Heart right ventricle (tissue), 16 donors: Measurements from ENCODE around the gene FAM149A. TPM values are rescaled to one million over a fixed set of nuclear protein-coding genes. Genes with fewer than 3 reads are reported as not detected.
A peak's percentile ranks its signal among the peaks of the same experiment; 100 is the strongest.

ENCODE experiments used
- ATAC-seq, 8 donors: fragments of 200-7000 bp; cut with Tn5 transposase; one replicate each; pipeline ENCODE4 v1.9.1; 2020; ENCODE audit warnings: mild to moderate bottlenecking in 8 of 8, moderate library complexity in 8 of 8, moderate number of reproducible peaks in 1 of 8
- DNase-seq, 2 donors: peaks; one replicate each; pipeline ENCODE4 v3.0.0-alpha.2; 2020
- H3K27ac ChIP-seq, 10 donors: fragments of 200-600 bp; sonication (generic) in 2 of 10; one replicate each; pipeline versions ENCODE4 v1.5.0 to v1.8.0; 2020 to 2022; ENCODE audit warnings: mild to moderate bottlenecking in 3 of 10
- H3K27me3 ChIP-seq, 7 donors: fragments of 200-600 bp; one replicate each; pipeline ENCODE4 v1.8.0; 2021 to 2022; ENCODE audit warnings: mild to moderate bottlenecking in 2 of 7
- H3K36me3 ChIP-seq, 9 donors: fragments of 200-600 bp; sonication (generic) in 1 of 9; one replicate each; pipeline versions ENCODE4 v1.5.0 to v1.8.0; 2020 to 2022; ENCODE audit warnings: mild to moderate bottlenecking in 2 of 9
- H3K4me1 ChIP-seq, 9 donors: fragments of 200-600 bp; sonication (generic) in 1 of 9; one replicate each; pipeline versions ENCODE4 v1.5.0 to v1.8.0; 2020 to 2022; ENCODE audit warnings: mild to moderate bottlenecking in 4 of 9
- H3K4me3 ChIP-seq, 10 donors: fragments of 200-600 bp; sonication (generic) in 2 of 10; one replicate each; pipeline versions ENCODE4 v1.5.0 to v1.8.0; 2020 to 2022; ENCODE audit warnings: mild to moderate bottlenecking in 7 of 10, moderate library complexity in 2 of 10
- H3K9me3 ChIP-seq, 11 donors: fragments of 200-600 bp in 10 of 11; sonication (generic) in 2 of 11; one replicate each; pipeline versions ENCODE4 v1.5.0 to v1.8.0; 2013 to 2022; ENCODE audit warnings: mild to moderate bottlenecking in 2 of 11, control low read depth in 1 of 11, moderate library complexity in 1 of 11
- CTCF ChIP-seq, 9 donors: fragments of 200-600 bp; sonication (generic) in 2 of 9; IDR thresholded peaks; one replicate each; pipeline versions ENCODE4 v1.5.0 to v1.8.0; 2021 to 2022; ENCODE audit warnings: antibody characterized with exemption in 9 of 9, mild to moderate bottlenecking in 5 of 9, moderate library complexity in 1 of 9
- WGBS, 2 donors: extraction: QIAGEN DNeasy Blood & Tissue Kit; methylation state at CpG; one replicate each; pipeline ENCODE4 v1.1.7; 2013; ENCODE audit warnings: inconsistent platforms in 1 of 2; 5-methylcytosine and 5-hydroxymethylcytosine counted together
- intact Hi-C, 10 donors: fragments of 100-400 bp; cut with DNase I; formaldehyde crosslinking; loops; one replicate each; pipeline versions ENCODE4 v1.11.1 to v1.14.2; 2022
- polyA plus RNA-seq, 2 donors: library from polyadenylated mRNA; stranded (reverse); fragments of 200-250 nt; gene quantifications; one replicate each; pipeline ENCODE4 v1.2.3, GENCODE V29; 2013
- total RNA-seq, 10 donors: library from RNA; stranded (reverse); fragmentation: NEBNext Ultra II Directional in 3 of 10; extraction: Animal tissue kit (Norgen Biotek cat#: 25700) in 3 of 10; gene quantifications; one replicate each; pipeline versions ENCODE4 v1.2.1 to v1.2.4, GENCODE V29; 2021 to 2023
- donor health status: Arrhythmogenic right ventricular cardiomyopathy.
- donor health status: ischemic (EF 13 %, LVEDD 7.1; RV severe dilation, severe dysfunction).
- donor health status: healthy with polysubstance abuse.
- donor health status: DM: no; HTN: yes; CAD: no.
- donor health status: DM: no; HTN: no; CAD: no.
- donor health status: ischemic (EF 25% LVEDD 6.9; RV normal size, moderate dysfunction).
- donor health status: ischemic (EF 25% LVEDD 5.7; RV mildly dilated, moderate dysfunction).
- donor health status: healthy.
- donor health status: DM: yes; HTN: yes; CAD: no.
- donor health status: Ischemic cardiomyopathy.
- donor health status: ischemic (EF 35%, LVEDD 5.7; RV mildly dilated, moderate dysfunction).
- donor health status: nonischemic (EF 11% LVEDD 7.7; RV severe dilation, severe dysfunction).
- donor health status: DM: yes; HTN: yes; CAD: no.
- donor health status: PGD.
- donor health status: ischemic (EF 29% LVEDD 5.4; RV normal size, mild dysfunction).
- donor health status: nonischemic (EF 23%, LVEDD 6.1; RV moderate dilation, normal function).

FAM149A gene
- total and polyA plus RNA-seq, 12 donors: 1.2 to 13.7 (median 9.8) TPM

DNA sequence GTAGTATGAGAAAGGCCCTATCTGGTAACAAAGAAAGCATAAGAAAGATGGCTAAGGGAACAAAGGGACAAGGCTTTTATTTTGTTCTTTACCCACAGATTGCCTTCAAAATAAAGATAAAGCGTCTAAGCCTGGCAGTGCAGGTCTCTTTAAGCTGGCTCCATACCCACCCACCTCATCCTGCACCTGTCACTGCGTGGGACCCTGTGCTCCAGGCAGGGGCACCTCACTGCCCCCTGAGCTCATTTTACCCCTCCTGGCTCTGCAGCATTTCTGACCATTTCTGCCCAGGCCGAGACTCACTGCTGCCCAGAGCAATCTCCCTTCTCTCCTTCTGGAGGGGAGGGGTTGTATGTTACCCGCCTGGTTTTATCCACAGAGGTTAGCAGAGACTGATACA, 85.2 kb downstream of the FAM149A start:
- Histone ChIP-seq H3K27ac (peak overlapping the region in 8 of 10 donors; percentile 95 to 99 (median 98)), H3K4me3 (peak overlapping the region in 4 of 10 donors; percentile 9 to 96 (median 90)), H3K27me3 (no peaks in the 10 kb centered on the region), H3K4me1 (peaks cover 6 to 45% (median 36%) of the 10 kb centered on the region in 9 donors), H3K36me3 (peaks cover 0 to 5% (median 0%) of the 10 kb centered on the region in 9 donors), H3K9me3 (no peaks in the 10 kb centered on the region)
- WGBS, 2 donors: 57 to 62% methylated on average over 4 of the region's 4 CpGs
- intact Hi-C loops: loop anchor here in 4 of 10 donors (5.0 to 10.0 kb wide), 4 partner anchors 42 to 125 kb away; partner anchors contain the start of gene TLR3 (in 3 of the 4)
- DNase-seq (no peak), ATAC-seq (no peak)
- no peak for TF ChIP-seq CTCF (IDR thresholded peaks at IDR 0.05)

DNA sequence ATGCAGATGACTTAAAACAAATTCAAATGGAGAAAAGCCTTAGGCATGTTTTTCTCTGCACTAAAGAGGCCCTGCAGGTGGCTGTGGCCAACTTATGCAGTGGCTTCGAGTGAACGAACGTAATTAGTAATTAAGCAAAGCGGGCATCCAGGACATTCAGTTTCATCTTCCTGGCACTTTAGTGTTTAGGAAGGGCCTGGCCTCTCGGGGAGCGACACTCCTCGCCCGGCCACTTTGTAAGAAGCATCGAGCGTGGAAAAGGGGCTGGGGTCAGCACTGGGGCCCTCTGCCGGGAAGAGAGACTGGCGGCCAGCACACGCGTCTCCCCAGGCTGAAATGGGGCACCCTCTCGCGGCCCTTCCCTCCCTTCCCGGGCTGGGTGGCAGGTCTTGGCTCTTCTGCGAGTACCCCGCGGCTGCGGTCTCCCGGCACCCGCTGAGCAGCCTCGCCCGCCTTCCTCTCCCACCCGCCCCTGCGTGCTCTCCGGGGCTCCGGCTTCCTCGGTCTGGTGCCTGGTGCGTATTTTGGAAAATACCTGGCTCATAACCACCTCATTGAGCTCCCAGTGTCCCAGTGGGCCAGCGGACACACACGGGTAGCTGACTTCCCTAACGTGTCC, 86.2 kb downstream of the FAM149A start:
- Histone ChIP-seq H3K4me1 (peaks cover 6 to 45% (median 36%) of the 10 kb centered on the region in 9 donors), H3K36me3 (peaks cover 0 to 15% (median 0%) of the 10 kb centered on the region in 9 donors), H3K9me3 (no peaks in the 10 kb centered on the region), H3K27me3 (no peaks in the 10 kb centered on the region), H3K4me3 (peak overlapping the region; percentile 77 to 96 (median 90)), H3K27ac (peak overlapping the region; percentile 91 to 99 (median 98))
- intact Hi-C loops: loop anchor here in 4 of 10 donors (5.0 to 10.0 kb wide), 4 partner anchors 43 to 126 kb away; partner anchors contain the start of gene TLR3 (in 3 of the 4)
- DNase-seq (peak in 1 of 2 donors; percentile 58), ATAC-seq (peak; percentile 34 to 74 (median 64))
- peak in 3 of 9 donors; percentile 8 to 30 (median 19) for TF ChIP-seq CTCF (IDR thresholded peaks at IDR 0.05)
- WGBS, 2 donors: 0 to 1% methylated on average over 34 of the region's 34 CpGs

GRCh38 chr4:186191200-186192065, 86.9 kb downstream of the FAM149A start, which contains the start of gene CYP4V2:
TSS of gene CYP4V2 (plus strand) at chr4:186191567. CDS start at chr4:186191824, 257 bp downstream.
- WGBS, 2 donors: 0% methylated on average over 103 to 107 of the region's 107 CpGs
- TF ChIP-seq CTCF (IDR thresholded peaks at IDR 0.05): peak in 7 of 9 donors; percentile 35 to 70 (median 48)
- intact Hi-C loops: loop anchor here in 4 of 10 donors (5.0 to 10.0 kb wide), 4 partner anchors 44 to 127 kb away; partner anchors contain the start of gene TLR3 (in 3 of the 4)
- Histone ChIP-seq H3K4me3 (peak within 1 kb of the TSS; percentile 77 to 96 (median 90)), H3K36me3 (peaks cover 0 to 23% (median 2%) of the 10 kb centered on the region in 9 donors), H3K9me3 (no peaks in the 10 kb centered on the region), H3K4me1 (peaks cover 6 to 45% (median 36%) of the 10 kb centered on the region in 9 donors), H3K27me3 (no peaks in the 10 kb centered on the region), H3K27ac (peak within 1 kb of the TSS; percentile 91 to 99 (median 98))
- ATAC-seq: peak; percentile 80 to 92 (median 88)
- peak; percentile 84 to 85 for DNase-seq
